Activated naive CD8-positive, alpha-beta T cell treated with anti-CD3 and anti-CD28 coated beads, Interleukin-2, amount 10 ng/mL, durations not matched to agents 7 days and 5 days (primary cell): ENCODE data around the gene BIRC3. TPM values are rescaled to one million over a fixed set of nuclear protein-coding genes. Genes with fewer than 3 reads are reported as not detected.
"Not testable (repeated sequence)": the region's sequence is repeated elsewhere in the genome, so short reads cannot be mapped to it uniquely, and the experiment has no call there.

Source experiments
- ATAC-seq: fragments of 150-1000 bp; cut with Tn5 transposase; one replicate; pipeline ENCODE4 v1.10.0; 2021; ENCODE audit warnings: low read depth, moderate library complexity
- POLR2A ChIA-PET: fragments of 350-600 bp; sonication (Branson Sonifier 250); formaldehyde crosslinking; loops from one replicate; lab custom pipeline; 2021; ENCODE audit warnings: antibody characterized with exemption; lab: Charles Lee
- DNase-seq: peaks from one replicate; pipeline ENCODE4 v3.0.0; 2021
- H3K27ac Mint-ChIP-seq: one replicate; pipeline ENCODE4 v1.8.0; 2022; ENCODE audit warnings: mild to moderate bottlenecking, mixed read lengths
- H3K27me3 Mint-ChIP-seq: one replicate; pipeline ENCODE4 v1.8.0; 2022; ENCODE audit warnings: mild to moderate bottlenecking, moderate library complexity, mixed read lengths
- H3K36me3 Mint-ChIP-seq: one replicate; pipeline ENCODE4 v1.8.0; 2021; ENCODE audit warnings: mild to moderate bottlenecking, mixed read lengths
- H3K4me1 Mint-ChIP-seq: one replicate; pipeline ENCODE4 v1.8.0; 2021; ENCODE audit warnings: mixed read lengths
- H3K4me3 Mint-ChIP-seq: one replicate; pipeline ENCODE4 v1.8.0; 2022; ENCODE audit warnings: mild to moderate bottlenecking, moderate library complexity, mixed read lengths
- H3K9me3 Mint-ChIP-seq: one replicate; pipeline ENCODE4 v1.8.0; 2021; ENCODE audit warnings: mixed read lengths
- total RNA-seq, 2 experiments: library from RNA; stranded (reverse); gene quantifications; one replicate each; pipeline ENCODE4 v1.2.3, GENCODE V29; 2021

Gene BIRC3
- total RNA-seq, 2 experiments from 2014 or later = 55.0 to 59.3 TPM

- peaks cover 15% of the 10 kb centered on the region for H3K36me3 Mint-ChIP-seq
- H3K27ac Mint-ChIP-seq = peak overlapping the region; percentile 98
- ATAC-seq (no peak), DNase-seq (no peak)
- H3K4me3 Mint-ChIP-seq = peak overlapping the region; percentile 97
- POLR2A ChIA-PET = interaction anchor here (1.6 kb wide), 1 partner anchor 105 kb away, joined by 5 read pairs; no protein-coding TSS in a partner anchor
- no peaks in the 10 kb centered on the region for H3K27me3 Mint-ChIP-seq
- peaks cover 29% of the 10 kb centered on the region for H3K4me1 Mint-ChIP-seq
- no peaks in the 10 kb centered on the region for H3K9me3 Mint-ChIP-seq
Observed at GRCh38 chr11:102346456-102346747, 29.1 kb downstream of the BIRC3 start.

GRCh38 chr11:102346748-102347461 is 29.6 kb downstream of the BIRC3 start, which contains the start of gene BIRC2:
TSS of gene BIRC2 (plus strand) at chr11:102347214. CDS start at chr11:102349855, 2,641 bp downstream.
- ATAC-seq (peak; percentile 97), DNase-seq (peak; percentile 99)
- Mint-ChIP-seq H3K9me3 (no peaks in the 10 kb centered on the region), H3K27ac (peak within 1 kb of the TSS; percentile 98), H3K27me3 (no peaks in the 10 kb centered on the region), H3K4me1 (peaks cover 28% of the 10 kb centered on the region), H3K36me3 (peaks cover 19% of the 10 kb centered on the region), H3K4me3 (peak within 1 kb of the TSS; percentile 97)
- POLR2A ChIA-PET = interaction anchor here (0.8 to 1.6 kb wide), 3 partner anchors 15 to 149 kb away, joined by 3 to 5 read pairs (median 3); no protein-coding TSS in a partner anchor

GRCh38 chr11:102347462-102348370 is 30.4 kb downstream of the BIRC3 start:
- no peaks in the 10 kb centered on the region for H3K9me3 Mint-ChIP-seq
- H3K36me3 Mint-ChIP-seq = peaks cover 20% of the 10 kb centered on the region
- peak overlapping the region; percentile 98 for H3K27ac Mint-ChIP-seq
- H3K4me1 Mint-ChIP-seq = peaks cover 26% of the 10 kb centered on the region
- DNase-seq (no peak), ATAC-seq (peak; percentile 8)
- peak overlapping the region; percentile 97 for H3K4me3 Mint-ChIP-seq
- no peaks in the 10 kb centered on the region for H3K27me3 Mint-ChIP-seq
- POLR2A ChIA-PET = interaction anchor here (0.8 to 1.6 kb wide), 3 partner anchors 14 to 148 kb away, joined by 3 to 5 read pairs (median 3); no protein-coding TSS in a partner anchor

- Mint-ChIP-seq H3K27ac (peak overlapping the region; percentile 49), H3K27me3 (no peaks in the 10 kb centered on the region), H3K36me3 (peaks cover 64% of the 10 kb centered on the region), H3K9me3 (peaks cover 3% of the 10 kb centered on the region), H3K4me3 (no peak overlapping the region), H3K4me1 (peaks cover 28% of the 10 kb centered on the region)
- ATAC-seq = no peak
- no peak for DNase-seq
- POLR2A ChIA-PET = no interaction called here
Observed at GRCh38 chr11:102357116-102357515, 39.8 kb downstream of the BIRC3 start.

- Mint-ChIP-seq H3K4me1 (peaks cover 30% of the 10 kb centered on the region), H3K4me3 (no peak overlapping the region)
- POLR2A ChIA-PET = no interaction called here
Observed at GRCh38 chr11:102359372-102359771, 42.1 kb downstream of the BIRC3 start.

GRCh38 chr11:102360681-102361080 is 43.4 kb downstream of the BIRC3 start:
- Mint-ChIP-seq H3K27me3 (no peaks in the 10 kb centered on the region), H3K27ac (peak overlapping the region; percentile 80), H3K36me3 (peaks cover 63% of the 10 kb centered on the region), H3K4me1 (peaks cover 30% of the 10 kb centered on the region), H3K4me3 (peak overlapping the region; percentile 60), H3K9me3 (peaks cover 2% of the 10 kb centered on the region)
- POLR2A ChIA-PET = interaction anchor here (2.0 kb wide), 1 partner anchor 91 kb away, joined by 7 read pairs; no protein-coding TSS in a partner anchor
- no peak for DNase-seq
- no peak for ATAC-seq

More at GRCh38 chr11:102359372-102359771, 42.1 kb downstream of the BIRC3 start:
- no peak for ATAC-seq
- Mint-ChIP-seq H3K9me3 (peaks cover 3% of the 10 kb centered on the region), H3K36me3 (peaks cover 63% of the 10 kb centered on the region), H3K27me3 (no peaks in the 10 kb centered on the region), H3K27ac (no peak overlapping the region)
- DNase-seq = no peak

GRCh38 chr11:102361086-102362031 is 44.1 kb downstream of the BIRC3 start:
- Mint-ChIP-seq H3K9me3 (peaks cover 2% of the 10 kb centered on the region), H3K4me1 (peaks cover 30% of the 10 kb centered on the region), H3K4me3 (peak overlapping the region; percentile 60), H3K27ac (peak overlapping the region; percentile 80), H3K36me3 (peaks cover 61% of the 10 kb centered on the region), H3K27me3 (no peaks in the 10 kb centered on the region)
- POLR2A ChIA-PET = interaction anchor here (0.7 to 2.0 kb wide), 3 partner anchors 10 to 91 kb away, joined by 3 to 7 read pairs (median 3); partner anchors contain the start of gene BIRC2
- DNase-seq = peak; percentile 53
- peak; percentile 85 for ATAC-seq

- peaks cover 43% of the 10 kb centered on the region for H3K36me3 Mint-ChIP-seq
- no peak overlapping the region for H3K4me3 Mint-ChIP-seq
- DNase-seq (no peak), ATAC-seq (no peak)
- H3K27me3 Mint-ChIP-seq = no peaks in the 10 kb centered on the region
- POLR2A ChIA-PET = no interaction called here
- peaks cover 25% of the 10 kb centered on the region for H3K4me1 Mint-ChIP-seq
- no peak overlapping the region for H3K27ac Mint-ChIP-seq
- H3K9me3 Mint-ChIP-seq = no peaks in the 10 kb centered on the region
Observed at GRCh38 chr11:102364991-102365390, 47.7 kb downstream of the BIRC3 start.

GRCh38 chr11:102367364-102367763 is 50.1 kb downstream of the BIRC3 start:
- peaks cover 38% of the 10 kb centered on the region for H3K36me3 Mint-ChIP-seq
- no peaks in the 10 kb centered on the region for H3K9me3 Mint-ChIP-seq
- POLR2A ChIA-PET = interaction anchor here (0.6 kb wide), 1 partner anchor 88 kb away, joined by 4 read pairs; no protein-coding TSS in a partner anchor
- DNase-seq (no peak), ATAC-seq (peak; percentile 67)
- peaks cover 14% of the 10 kb centered on the region for H3K4me1 Mint-ChIP-seq
- H3K4me3 Mint-ChIP-seq = no peak overlapping the region
- H3K27ac Mint-ChIP-seq = peak overlapping the region; percentile 62
- H3K27me3 Mint-ChIP-seq = no peaks in the 10 kb centered on the region

- ATAC-seq = no peak
- peaks cover 12% of the 10 kb centered on the region for H3K4me1 Mint-ChIP-seq
- no peak overlapping the region for H3K27ac Mint-ChIP-seq
- POLR2A ChIA-PET = no interaction called here
- no peak for DNase-seq
- no peak overlapping the region for H3K4me3 Mint-ChIP-seq
- H3K27me3 Mint-ChIP-seq = no peaks in the 10 kb centered on the region
- H3K36me3 Mint-ChIP-seq = peaks cover 37% of the 10 kb centered on the region
- no peaks in the 10 kb centered on the region for H3K9me3 Mint-ChIP-seq
Observed at GRCh38 chr11:102368472-102368871, 51.2 kb downstream of the BIRC3 start.

GRCh38 chr11:102374633-102375424 is 57.5 kb downstream of the BIRC3 start:
- ATAC-seq, DNase-seq, H3K27ac Mint-ChIP-seq, H3K4me1 Mint-ChIP-seq, H3K9me3 Mint-ChIP-seq, H3K27me3 Mint-ChIP-seq: not testable (repeated sequence)
- Mint-ChIP-seq H3K36me3 (peaks cover 39% of the 10 kb centered on the region), H3K4me3 (peak overlapping the region; percentile 8)
- POLR2A ChIA-PET = interaction anchor here (1.2 kb wide), 1 partner anchor 20 kb away, joined by 6 read pairs; no protein-coding TSS in a partner anchor
